Measurements from ENCODE around the gene ITIH6. TPM values are rescaled to one million over a fixed set of nuclear protein-coding genes. Genes with fewer than 3 reads are reported as not detected.
"Not testable (repeated sequence)": the region's sequence is repeated elsewhere in the genome, so short reads cannot be mapped to it uniquely, and the experiment has no call there.

ITIH6 gene
- total and polyA plus RNA-seq, 12 donors: not detected

DNA sequence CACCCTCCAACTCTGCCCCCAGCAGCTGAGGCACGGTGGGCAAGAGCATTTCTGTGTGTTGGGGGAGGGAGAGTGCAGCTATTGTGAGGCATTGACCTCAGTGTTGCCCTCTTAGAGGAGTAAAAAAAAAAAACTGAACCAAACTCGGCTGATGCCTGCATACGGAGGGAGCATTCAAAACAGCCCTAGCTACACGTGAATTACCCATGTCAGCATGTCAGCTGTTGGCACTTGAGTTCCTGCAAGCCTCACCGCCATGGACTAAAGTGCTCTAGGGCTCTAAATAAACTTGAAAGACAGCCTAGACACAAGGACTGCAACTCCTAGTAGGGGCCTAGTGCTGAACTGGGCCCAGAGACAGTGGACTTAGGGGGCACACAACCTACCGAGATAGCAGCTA is 22.0 kb downstream of the ITIH6 start:
- Histone ChIP-seq H3K36me3 (no peaks in the 10 kb centered on the region), H3K27me3 (peaks cover 0 to 19% (median 0%) of the 10 kb centered on the region in 7 donors), H3K4me3 (no peak overlapping the region), H3K27ac (no peak overlapping the region), H3K9me3 (no peaks in the 10 kb centered on the region), H3K4me1 (no peaks in the 10 kb centered on the region)
- TF ChIP-seq, protein P1, sequence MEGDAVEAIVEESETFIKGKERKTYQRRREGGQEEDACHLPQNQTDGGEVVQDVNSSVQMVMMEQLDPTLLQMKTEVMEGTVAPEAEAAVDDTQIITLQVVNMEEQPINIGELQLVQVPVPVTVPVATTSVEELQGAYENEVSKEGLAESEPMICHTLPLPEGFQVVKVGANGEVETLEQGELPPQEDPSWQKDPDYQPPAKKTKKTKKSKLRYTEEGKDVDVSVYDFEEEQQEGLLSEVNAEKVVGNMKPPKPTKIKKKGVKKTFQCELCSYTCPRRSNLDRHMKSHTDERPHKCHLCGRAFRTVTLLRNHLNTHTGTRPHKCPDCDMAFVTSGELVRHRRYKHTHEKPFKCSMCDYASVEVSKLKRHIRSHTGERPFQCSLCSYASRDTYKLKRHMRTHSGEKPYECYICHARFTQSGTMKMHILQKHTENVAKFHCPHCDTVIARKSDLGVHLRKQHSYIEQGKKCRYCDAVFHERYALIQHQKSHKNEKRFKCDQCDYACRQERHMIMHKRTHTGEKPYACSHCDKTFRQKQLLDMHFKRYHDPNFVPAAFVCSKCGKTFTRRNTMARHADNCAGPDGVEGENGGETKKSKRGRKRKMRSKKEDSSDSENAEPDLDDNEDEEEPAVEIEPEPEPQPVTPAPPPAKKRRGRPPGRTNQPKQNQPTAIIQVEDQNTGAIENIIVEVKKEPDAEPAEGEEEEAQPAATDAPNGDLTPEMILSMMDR (IDR thresholded peaks at IDR 0.05): no peak
- DNase-seq: no peak
- ATAC-seq: no peak
- 52 to 72% methylated on average over 6 of the region's 6 CpGs for WGBS, 2 donors
- intact Hi-C loops (cut with DNase I): no loop called here

DNA sequence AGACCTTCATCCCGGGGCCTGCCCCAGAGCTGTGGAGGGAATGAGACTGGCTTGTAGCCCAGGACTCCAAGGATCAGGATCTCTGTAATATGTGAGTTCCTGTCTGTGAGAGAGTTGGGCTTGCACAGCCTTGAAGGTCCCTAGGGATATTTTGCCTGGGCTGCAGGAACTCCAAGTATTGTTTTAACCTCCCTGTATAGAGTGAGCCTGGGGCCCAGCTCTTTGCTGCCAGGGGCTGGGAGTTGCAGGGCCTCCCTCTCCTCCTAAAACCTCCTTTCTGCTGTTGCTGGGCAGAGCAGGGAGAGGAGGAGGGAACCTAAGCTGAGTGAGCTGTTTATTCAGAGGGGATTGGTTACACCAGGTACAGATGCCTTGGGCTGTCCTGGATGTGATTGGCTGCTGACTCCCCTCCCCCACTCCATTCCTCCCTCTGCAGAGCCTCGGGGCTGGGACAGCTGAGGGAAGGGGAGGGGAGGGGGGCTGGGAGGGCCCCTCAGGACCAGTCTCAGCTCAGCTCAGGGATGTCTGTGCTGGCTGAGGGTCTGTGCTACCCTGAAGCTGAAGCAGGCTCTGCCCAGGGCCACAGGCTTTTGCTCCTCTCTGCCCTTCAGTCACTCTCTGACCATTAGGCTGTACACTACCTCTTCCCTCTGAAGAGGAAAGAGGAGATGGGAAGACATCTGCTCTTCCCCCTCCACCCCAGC is 23.5 kb downstream of the ITIH6 start:
- H3K9me3 ChIP-seq; intact Hi-C loops (cut with DNase I); H3K4me3 ChIP-seq; H3K36me3 ChIP-seq; H3K4me1 ChIP-seq: not testable (repeated sequence)
- peak; percentile 64 to 98 (median 91) for ATAC-seq
- 5 to 18% methylated on average over 1 of the region's 2 CpGs for WGBS, 2 donors
- Histone ChIP-seq H3K27ac (peak overlapping the region in 2 of 10 donors; percentile 35 to 67), H3K27me3 (peaks cover 0 to 14% (median 0%) of the 10 kb centered on the region in 7 donors)
- DNase-seq: peak in 1 of 2 donors; percentile 43

DNA sequence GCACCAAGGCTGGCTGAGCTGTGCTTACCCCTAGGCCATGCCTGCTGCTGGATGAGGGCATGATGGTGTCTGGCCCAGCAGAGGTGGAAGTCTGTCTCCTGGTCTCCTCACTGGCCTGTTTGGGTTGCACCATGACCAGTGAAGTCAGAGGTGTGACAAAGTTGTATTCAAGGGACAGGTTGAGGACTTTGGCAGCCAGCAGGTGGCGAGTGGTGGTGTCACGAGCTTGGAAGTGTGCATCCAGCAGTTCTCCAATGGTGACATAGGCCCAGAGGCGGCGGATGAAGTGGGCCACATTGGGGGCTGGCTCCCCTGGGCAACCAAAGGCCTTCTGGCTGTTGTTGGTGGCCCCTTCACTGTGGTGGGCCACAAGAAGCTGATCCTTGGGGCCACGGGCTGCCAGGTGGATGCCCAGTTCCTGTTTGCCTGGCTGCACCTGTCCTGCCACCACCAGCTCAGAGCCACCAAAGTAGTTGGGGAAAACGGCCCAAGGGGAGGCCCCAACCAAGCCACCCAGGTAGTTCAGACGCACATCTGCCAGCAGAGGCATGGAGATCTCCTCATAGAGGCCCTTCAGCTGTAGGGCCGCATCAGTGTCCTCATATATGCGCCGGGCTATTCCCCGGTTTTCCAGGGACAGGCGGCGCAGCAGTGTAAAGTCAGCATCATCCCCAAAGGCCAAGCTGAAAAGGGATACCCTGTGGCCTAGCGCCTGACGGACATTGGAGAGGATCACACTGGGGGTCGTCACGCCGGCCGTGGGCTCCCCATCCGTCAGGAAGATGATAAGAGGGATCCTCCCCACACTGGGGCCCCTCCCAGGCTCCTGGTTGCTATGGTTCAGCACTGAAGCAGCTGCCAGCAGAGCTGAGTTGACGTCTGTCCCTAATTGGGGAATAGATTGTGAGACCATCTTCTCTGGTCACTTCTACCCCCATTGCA is 39.7 kb downstream of the ITIH6 start:
- Histone ChIP-seq H3K4me3 (no peak overlapping the region), H3K9me3 (peaks cover 0 to 6% (median 0%) of the 10 kb centered on the region in 11 donors), H3K36me3 (no peaks in the 10 kb centered on the region), H3K27ac (no peak overlapping the region), H3K27me3 (peaks cover 0 to 13% (median 0%) of the 10 kb centered on the region in 7 donors), H3K4me1 (no peaks in the 10 kb centered on the region)
- TF ChIP-seq, protein P1 (IDR thresholded peaks at IDR 0.05): no peak
- 81 to 84% methylated on average over 21 of the region's 21 CpGs for WGBS, 2 donors
- ATAC-seq: no peak
- DNase-seq: no peak
- intact Hi-C loops (cut with DNase I): no loop called here

DNA sequence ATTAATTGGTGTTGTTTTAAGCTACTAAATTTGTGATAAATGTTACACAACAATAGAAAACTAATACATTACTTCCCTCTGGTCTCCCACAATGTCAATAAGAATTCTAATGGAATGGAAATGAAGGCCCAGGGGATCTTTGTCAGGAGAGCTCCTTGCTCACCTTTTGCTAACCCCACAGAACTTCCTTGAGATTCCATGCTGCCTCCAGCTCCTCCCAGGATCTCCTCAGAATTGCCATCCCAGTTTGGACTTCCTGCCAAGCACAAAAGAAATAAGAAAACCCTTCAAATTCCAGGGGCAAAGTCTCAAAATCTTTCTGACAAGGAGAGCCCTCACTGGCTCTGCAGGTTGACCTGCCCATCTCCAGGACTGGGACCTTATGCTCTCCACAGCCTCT is 43.2 kb downstream of the ITIH6 start:
- Histone ChIP-seq H3K27ac (no peak overlapping the region), H3K36me3 (no peaks in the 10 kb centered on the region), H3K4me1 (no peaks in the 10 kb centered on the region), H3K27me3 (peaks cover 0 to 13% (median 0%) of the 10 kb centered on the region in 7 donors), H3K9me3 (no peaks in the 10 kb centered on the region), H3K4me3 (no peak overlapping the region)
- DNase-seq (no peak), ATAC-seq (no peak)
- TF ChIP-seq, protein P1 (IDR thresholded peaks at IDR 0.05): no peak
- intact Hi-C loops (cut with DNase I): no loop called here

Measured in heart right ventricle (tissue), 16 donors.